ENCODE results near the gene LBH.
"Not testable (repeated sequence)": the region's sequence is repeated elsewhere in the genome, so short reads cannot be mapped to it uniquely, and the experiment has no call there.

LBH gene

DNA sequence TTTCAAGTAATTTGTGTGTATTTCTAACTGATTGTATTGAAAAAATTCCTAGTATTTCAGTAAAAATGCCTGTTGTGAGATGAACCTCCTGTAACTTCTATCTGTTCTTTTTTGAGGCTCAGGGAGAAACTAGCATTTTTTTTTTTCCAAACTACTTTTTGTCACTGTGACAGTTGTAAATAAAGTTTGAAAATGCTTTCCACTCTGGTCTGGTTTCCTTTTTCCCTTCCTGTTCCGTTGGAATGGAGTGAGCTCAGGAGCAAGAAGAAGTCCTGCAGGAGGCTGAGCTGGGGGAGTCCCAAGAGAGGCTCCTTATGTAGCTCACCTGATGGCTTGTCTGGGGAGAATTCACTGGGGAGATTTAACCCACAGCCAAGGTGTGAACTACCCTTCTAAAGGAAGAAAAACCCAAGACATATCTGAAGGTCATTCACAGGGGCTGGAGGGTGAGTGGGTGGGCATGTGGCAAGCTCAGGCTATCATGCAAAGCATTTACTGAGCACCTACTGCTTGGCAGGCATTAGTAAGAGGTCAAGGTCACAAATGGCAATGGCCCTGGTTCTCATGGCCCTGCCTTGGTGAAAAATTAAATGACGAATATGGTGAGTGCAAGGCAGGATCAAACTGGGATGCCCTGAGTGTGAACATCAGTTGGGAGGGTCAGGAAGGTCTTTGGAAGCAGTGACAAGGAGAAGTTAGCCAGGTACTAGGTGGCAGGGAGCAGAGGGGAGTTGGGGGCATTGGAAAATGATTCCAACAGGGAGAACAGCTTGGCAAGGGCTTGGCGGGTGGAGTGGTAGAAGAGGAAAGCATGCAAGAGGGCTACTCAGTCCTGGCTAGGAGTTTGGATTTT, 28.7 kb downstream of the LBH start:
- no peak for DNase-seq

DNA sequence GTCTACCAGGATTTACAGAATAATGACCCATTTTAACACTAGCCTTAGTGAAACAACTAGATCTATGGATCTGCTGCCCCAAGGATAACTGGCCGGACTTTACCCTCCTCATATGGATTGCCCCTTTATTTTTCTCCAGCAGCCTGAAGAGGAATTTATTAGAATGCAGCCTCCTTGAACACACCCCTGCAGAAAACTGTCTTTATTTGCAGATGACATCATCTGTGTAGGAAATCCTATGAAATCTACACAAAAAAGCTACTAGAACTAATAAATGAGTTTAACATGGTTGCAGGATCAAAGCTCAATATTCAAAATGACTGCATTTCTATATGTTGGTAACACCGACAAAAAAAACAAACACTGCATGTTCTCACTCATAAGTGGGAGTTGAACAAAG, 29.6 kb downstream of the LBH start:
- DNase-seq, result no peak

DNA sequence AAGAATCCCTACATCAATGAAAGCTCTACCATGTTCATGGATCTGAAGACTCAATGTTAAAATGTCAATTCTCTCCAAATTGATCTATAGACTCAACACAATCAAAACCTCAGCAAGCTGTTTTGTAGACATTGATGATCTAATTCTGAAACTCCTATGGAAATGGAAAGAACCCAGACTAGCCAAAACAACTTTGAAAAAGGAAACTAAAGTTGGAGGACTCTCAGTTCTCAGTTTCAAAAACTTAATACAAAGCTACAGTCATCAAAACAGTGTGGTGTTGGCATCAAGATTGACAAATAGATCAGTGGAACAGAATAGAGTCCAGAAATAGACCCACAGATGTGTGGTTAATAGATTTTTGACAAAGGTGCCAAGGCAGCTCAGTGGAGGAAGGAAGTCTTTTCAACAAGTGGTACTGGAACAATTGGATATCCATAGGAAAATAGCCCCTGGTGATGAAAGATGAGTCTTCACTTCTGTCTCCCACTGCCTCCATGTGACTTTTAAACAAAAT, 30.4 kb downstream of the LBH start:
- DNase-seq, result no peak

GRCh38 chr2:30262716-30263309, 31.5 kb downstream of the LBH start:
- no peak for DNase-seq

- DNase-seq, result peak; percentile 33
Observed at GRCh38 chr2:30264274-30264673, 32.9 kb downstream of the LBH start.

DNA sequence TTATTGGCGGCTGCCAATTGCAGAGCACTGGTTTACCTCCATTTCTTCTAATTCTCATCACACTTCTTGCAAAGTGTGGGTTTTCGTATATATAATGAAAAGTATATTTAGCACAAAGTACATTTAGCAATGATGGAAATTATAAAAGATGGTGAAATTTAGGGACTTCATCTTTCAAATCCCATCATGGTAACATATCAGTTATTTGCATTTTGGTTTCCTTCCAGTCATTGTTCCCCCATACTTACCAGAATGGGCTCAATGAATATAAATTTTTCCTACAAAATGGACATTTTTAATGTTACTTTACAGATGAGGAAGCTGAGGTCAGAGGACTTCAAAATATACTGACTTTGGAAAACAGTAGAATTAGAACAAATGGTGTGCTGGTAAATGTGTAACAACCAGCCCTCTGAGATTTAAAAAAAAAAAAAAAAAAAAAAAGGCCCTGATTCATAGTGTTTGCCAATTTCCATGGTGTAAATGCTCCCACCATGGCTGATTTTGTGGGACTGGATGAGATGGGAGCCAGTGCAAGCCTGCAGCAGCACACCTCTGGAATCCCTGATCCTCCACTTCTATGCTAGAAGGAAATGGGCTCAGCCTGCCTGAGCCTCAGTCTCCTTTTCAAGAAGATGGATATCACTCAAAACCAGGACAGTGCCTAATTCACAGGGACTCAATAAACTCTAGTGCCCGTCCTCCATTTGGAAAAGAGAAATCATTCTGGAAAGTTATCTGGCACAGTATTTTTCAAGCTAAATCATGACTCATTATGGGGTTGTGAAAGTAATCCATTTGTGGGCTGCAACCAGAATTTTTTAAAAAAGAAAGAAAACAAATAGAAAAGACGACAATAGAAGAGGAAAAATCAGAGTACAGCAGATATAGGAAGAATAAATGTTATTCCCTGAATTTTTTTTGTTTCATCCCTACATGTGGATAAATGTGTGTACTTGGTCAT, 34.0 kb downstream of the LBH start:
- DNase-seq, result no peak

- DNase-seq, result peak; percentile 82
Observed at GRCh38 chr2:30266051-30266621, 34.8 kb downstream of the LBH start.

DNA sequence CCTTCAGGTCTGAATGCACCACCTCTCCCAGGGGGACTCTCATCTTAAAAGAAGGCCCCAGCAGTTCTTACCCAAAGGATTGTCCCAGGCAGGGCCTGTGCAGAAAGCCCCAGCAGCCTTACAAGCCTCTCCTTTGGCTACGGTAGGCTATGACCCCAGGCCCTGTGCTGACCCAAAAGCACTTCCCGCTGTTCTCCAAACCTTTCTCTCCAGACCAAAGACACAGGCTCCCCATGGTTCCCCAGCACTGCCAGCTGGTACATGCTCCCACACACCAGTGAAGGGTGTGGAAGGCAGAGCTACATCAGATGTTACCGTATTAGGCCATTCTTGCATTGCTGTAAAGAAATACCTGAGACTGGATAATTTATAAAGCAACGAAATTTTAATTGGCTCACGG, 35.4 kb downstream of the LBH start:
- no peak for DNase-seq

DNA sequence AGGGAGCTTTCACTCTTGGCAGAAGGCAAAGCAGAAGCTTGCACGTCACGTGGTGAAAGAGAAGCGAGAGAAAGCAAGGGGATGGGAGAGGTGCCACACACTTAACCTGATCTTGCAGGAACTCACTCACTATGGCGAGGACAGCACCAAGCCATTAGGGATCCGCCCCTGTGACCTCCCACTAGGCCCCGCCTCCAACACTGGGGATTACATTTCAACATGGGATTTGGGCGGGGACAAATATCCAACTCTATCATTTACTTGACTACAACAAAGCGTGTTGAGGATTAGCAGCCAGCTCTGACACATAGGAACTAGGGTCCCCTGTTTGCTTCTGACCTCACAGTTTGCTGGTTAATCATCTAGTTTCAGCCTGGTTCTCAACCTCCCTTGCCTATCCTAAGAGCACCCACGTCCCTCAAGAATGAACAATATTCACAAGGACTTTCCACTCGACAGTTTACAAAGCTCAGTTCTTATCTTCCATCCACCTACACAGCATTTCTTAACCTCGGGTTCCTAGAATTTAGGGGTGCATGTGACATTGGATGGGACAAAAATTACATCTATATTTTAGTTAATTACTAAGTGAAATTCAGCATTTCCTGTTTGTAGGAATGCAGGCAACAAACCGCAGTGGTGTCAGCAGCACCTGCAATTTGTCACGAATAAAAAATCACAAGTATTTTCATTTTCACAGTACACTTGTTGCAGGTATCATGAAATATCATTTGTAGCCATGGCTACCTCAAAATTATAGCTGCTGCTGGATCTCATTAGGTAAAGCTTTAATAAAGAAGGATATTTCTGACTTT, 36.0 kb downstream of the LBH start:
- peak; percentile 62 for DNase-seq

GRCh38 chr2:30268296-30268871, 37.0 kb downstream of the LBH start:
- DNase-seq, result no peak

DNA sequence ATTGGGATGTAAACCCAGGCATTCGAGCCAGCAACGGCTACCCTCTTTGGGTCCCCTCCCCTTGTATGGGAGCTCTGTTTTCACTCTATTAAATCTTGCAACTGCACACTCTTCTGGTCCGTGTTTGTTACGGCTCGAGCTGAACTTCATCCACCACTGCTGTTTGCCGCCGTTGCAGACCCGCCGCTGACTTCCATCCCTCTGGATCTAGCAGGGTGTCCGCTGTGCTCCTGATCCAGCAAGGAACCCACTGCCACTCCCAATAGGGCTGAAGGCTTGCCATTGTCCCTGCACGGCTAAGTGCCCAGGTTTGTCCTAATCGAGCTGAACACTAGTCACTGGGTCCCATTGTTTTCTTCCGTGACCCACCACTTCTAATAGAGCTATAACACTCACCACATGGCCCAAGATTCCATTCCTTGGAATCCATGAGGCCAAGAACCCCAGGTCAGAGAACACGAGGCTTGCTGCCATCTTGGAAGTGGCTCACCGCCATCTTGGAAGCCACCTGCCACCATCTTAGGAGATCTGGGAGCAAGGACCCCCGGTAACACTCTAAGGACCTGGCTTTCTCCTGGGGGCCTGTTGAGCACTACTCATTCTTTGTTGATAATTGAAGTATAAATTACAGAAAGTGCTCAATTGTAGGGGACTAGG, 37.9 kb downstream of the LBH start:
- DNase-seq, result not testable (repeated sequence)

GRCh38 chr2:30269771-30270145, 38.4 kb downstream of the LBH start:
- DNase-seq, result no peak

DNA sequence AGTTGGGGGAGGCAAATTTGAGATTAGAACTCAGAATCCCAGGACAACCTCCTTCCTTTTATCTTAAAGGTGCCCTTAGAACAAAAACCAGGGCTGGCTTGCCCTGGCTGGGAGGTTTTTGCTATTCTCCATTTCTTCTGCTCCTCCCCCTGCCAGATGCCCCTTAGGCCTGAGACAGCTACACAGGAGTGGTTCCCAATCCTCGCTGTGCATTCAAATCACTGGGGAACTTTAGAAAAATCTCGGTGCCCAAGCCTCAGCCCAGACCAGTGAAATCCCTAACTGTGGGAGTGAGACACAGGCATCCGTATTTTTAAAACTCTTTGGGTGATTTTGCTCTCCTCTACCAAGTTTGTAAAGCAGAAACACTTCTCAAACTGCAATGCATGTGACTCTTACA, 38.8 kb downstream of the LBH start:
- no peak for DNase-seq

- no peak for DNase-seq
Observed at GRCh38 chr2:30271301-30271700, 40.0 kb downstream of the LBH start.

- no peak for DNase-seq
Observed at GRCh38 chr2:30272286-30272685, 41.0 kb downstream of the LBH start.

GRCh38 chr2:30272761-30273573, 41.6 kb downstream of the LBH start:
- no peak for DNase-seq

DNA sequence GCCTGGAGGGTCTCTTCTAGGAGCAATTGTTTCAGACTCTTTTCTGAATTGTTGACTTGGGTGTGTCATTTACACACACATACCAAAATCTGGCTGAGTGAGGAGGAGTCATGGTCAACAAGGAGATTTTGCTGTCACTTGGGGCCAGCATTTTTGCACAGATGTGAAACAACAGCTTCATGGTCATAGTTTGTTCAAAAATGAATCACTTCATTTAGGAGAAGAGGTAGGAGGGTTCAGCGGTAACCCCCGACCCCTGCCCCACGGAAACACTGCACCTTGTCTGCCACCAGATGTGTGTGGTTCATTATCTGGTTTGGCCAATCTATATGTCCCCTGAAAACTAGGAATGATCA, 42.2 kb downstream of the LBH start:
- no peak for DNase-seq

- DNase-seq, result no peak
Observed at GRCh38 chr2:30275256-30275655, 43.9 kb downstream of the LBH start.

- DNase-seq, result no peak
Observed at GRCh38 chr2:30276455-30276911, 45.1 kb downstream of the LBH start.

- no peak for DNase-seq
Observed at GRCh38 chr2:30277582-30277981, 46.2 kb downstream of the LBH start.

Measured in CD4-positive, alpha-beta T cell treated with Interleukin-17A for 4 hours (primary cell).